ENCODE results near the gene PPARA. TPM values are rescaled to one million over a fixed set of nuclear protein-coding genes. Genes with fewer than 3 reads are reported as not detected.
"Not testable (repeated sequence)": the region's sequence is repeated elsewhere in the genome, so short reads cannot be mapped to it uniquely, and the experiment has no call there.

Gene PPARA
- total RNA-seq, 1 donor from 2014 or later, result 13.0 TPM

GRCh38 chr22:46192210-46192993 lies 42.1 kb downstream of the PPARA start:
- H3K27ac Mint-ChIP-seq, result no peak overlapping the region
- no peak overlapping the region for H3K4me3 Mint-ChIP-seq
- H3K36me3 Mint-ChIP-seq, result peaks cover 8% of the 10 kb centered on the region
- H3K9me3 Mint-ChIP-seq, result peaks cover 5% of the 10 kb centered on the region
- H3K4me1 Mint-ChIP-seq, result no peaks in the 10 kb centered on the region
- no peak for TF ChIP-seq CTCF (IDR thresholded peaks at IDR 0.05; ENCODE audit: unreplicated experiment)
- no peaks in the 10 kb centered on the region for H3K27me3 Mint-ChIP-seq (ENCODE audit: low read depth)
- no peak for DNase-seq (ENCODE audit: low spot score in 2 of 2, unreplicated experiment in 2 of 2)

- Mint-ChIP-seq H3K4me3 (no peak overlapping the region), H3K36me3 (peaks cover 9% of the 10 kb centered on the region), H3K27me3 (ENCODE audit: low read depth) (no peaks in the 10 kb centered on the region), H3K27ac (no peak overlapping the region), H3K4me1 (no peaks in the 10 kb centered on the region), H3K9me3 (peaks cover 5% of the 10 kb centered on the region)
- DNase-seq (ENCODE audit: low spot score in 2 of 2, unreplicated experiment in 2 of 2), result no peak
- TF ChIP-seq CTCF (IDR thresholded peaks at IDR 0.05; ENCODE audit: unreplicated experiment), result no peak
Measured at GRCh38 chr22:46193898-46194310, 43.6 kb downstream of the PPARA start.

GRCh38 chr22:46195487-46196165 lies 45.3 kb downstream of the PPARA start:
- Mint-ChIP-seq H3K36me3 (peaks cover 19% of the 10 kb centered on the region), H3K9me3 (peaks cover 5% of the 10 kb centered on the region), H3K4me3 (no peak overlapping the region), H3K27me3 (ENCODE audit: low read depth) (no peaks in the 10 kb centered on the region), H3K4me1 (no peaks in the 10 kb centered on the region), H3K27ac (no peak overlapping the region)
- no peak for TF ChIP-seq CTCF (IDR thresholded peaks at IDR 0.05; ENCODE audit: unreplicated experiment)
- DNase-seq (ENCODE audit: low spot score in 2 of 2, unreplicated experiment in 2 of 2), result no peak

- DNase-seq (ENCODE audit: low spot score in 2 of 2, unreplicated experiment in 2 of 2), result no peak
- Mint-ChIP-seq H3K27ac (no peak overlapping the region), H3K4me1 (no peaks in the 10 kb centered on the region), H3K9me3 (peaks cover 5% of the 10 kb centered on the region), H3K36me3 (peaks cover 19% of the 10 kb centered on the region), H3K4me3 (no peak overlapping the region), H3K27me3 (ENCODE audit: low read depth) (no peaks in the 10 kb centered on the region)
- no peak for TF ChIP-seq CTCF (IDR thresholded peaks at IDR 0.05; ENCODE audit: unreplicated experiment)
Measured at GRCh38 chr22:46196278-46196677, 46.0 kb downstream of the PPARA start.

GRCh38 chr22:46198274-46198673 lies 47.9 kb downstream of the PPARA start:
- Mint-ChIP-seq H3K4me1 (no peaks in the 10 kb centered on the region), H3K27ac (no peak overlapping the region), H3K4me3 (no peak overlapping the region), H3K36me3 (peaks cover 15% of the 10 kb centered on the region), H3K27me3 (ENCODE audit: low read depth) (no peaks in the 10 kb centered on the region), H3K9me3 (no peaks in the 10 kb centered on the region)
- DNase-seq (ENCODE audit: low spot score in 2 of 2, unreplicated experiment in 2 of 2), result no peak
- no peak for TF ChIP-seq CTCF (IDR thresholded peaks at IDR 0.05; ENCODE audit: unreplicated experiment)

- not testable (repeated sequence) for H3K4me1 Mint-ChIP-seq; H3K4me3 Mint-ChIP-seq; DNase-seq (ENCODE audit: low spot score in 2 of 2, unreplicated experiment in 2 of 2); H3K27ac Mint-ChIP-seq; H3K9me3 Mint-ChIP-seq; H3K27me3 Mint-ChIP-seq (ENCODE audit: low read depth)
- H3K36me3 Mint-ChIP-seq, result peaks cover 20% of the 10 kb centered on the region
Measured at GRCh38 chr22:46198806-46199205, 48.5 kb downstream of the PPARA start.

Measured in mesothelial cell of epicardium (in vitro differentiated cells).